ENCODE data around the gene RNF214.
"Not testable (repeated sequence)": the region's sequence is repeated elsewhere in the genome, so short reads cannot be mapped to it uniquely, and the experiment has no call there.

The RNF214 gene

DNA sequence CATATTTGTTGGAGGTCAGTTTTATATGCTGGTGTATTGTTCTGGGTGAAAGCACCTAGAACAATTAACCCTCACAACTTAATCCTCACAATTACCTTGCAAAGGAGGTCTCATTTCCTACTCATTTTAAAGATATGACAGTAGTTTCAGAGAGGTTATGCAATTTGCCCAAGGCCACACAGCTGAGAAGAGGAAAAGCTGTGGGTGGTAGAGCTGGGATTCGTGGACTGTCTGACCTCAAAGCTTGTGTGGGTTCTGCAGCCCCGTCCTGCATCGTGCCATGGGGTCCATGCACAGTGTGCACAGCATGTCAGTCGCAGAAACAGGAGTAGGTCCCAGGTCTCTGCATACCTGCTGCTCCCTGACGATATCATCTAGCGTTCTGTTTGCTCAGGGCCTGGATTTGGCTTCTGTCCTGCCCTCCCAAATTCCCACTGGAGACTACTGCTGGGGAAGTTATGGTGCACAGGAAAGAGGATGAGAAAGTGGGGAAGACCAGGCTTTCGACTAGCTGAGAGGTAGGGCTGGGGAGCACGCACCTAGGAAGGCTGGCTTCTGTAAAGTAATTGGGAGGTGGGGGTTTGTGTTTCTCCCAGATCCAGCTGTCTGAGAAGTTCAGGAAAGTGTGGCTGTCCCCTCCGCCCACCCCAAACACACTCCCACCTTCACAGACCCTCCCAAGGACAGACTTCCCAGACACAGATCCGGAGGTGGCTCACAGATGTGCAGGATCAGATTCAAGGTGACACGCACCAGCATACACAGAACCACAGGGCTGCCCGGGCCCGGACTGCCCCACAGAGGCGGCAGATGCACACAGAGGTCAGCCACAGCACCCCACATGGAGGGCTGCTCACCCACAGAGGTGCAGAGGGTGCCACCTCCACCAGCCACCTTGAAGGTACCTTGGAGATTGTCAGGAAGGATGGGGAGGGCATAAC lies 81.6 kb downstream of the RNF214 start:
- DNase-seq (ENCODE audit: low read depth in 2 of 2), result no peak

DNA sequence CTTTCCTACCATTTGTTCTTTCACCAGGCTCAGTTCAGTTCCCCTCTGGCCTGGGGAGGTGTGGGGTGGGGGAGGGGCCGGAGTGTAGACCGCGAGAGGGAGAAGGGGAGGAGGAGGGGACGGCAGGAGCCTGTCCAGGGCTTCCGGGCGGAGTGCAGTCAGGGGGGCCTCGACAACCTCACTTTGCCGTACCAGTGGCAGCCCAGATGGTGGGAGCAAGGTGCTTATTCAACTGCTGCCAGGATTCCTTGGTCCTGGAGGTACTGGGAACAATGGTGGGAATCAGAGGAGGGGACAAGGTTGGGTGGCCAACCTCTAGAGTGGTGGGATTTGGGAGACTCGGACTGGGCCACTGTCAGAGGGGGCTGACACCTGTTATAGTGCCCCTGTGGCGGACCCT lies 82.4 kb downstream of the RNF214 start:
- no peak for DNase-seq (ENCODE audit: low read depth in 2 of 2)

DNA sequence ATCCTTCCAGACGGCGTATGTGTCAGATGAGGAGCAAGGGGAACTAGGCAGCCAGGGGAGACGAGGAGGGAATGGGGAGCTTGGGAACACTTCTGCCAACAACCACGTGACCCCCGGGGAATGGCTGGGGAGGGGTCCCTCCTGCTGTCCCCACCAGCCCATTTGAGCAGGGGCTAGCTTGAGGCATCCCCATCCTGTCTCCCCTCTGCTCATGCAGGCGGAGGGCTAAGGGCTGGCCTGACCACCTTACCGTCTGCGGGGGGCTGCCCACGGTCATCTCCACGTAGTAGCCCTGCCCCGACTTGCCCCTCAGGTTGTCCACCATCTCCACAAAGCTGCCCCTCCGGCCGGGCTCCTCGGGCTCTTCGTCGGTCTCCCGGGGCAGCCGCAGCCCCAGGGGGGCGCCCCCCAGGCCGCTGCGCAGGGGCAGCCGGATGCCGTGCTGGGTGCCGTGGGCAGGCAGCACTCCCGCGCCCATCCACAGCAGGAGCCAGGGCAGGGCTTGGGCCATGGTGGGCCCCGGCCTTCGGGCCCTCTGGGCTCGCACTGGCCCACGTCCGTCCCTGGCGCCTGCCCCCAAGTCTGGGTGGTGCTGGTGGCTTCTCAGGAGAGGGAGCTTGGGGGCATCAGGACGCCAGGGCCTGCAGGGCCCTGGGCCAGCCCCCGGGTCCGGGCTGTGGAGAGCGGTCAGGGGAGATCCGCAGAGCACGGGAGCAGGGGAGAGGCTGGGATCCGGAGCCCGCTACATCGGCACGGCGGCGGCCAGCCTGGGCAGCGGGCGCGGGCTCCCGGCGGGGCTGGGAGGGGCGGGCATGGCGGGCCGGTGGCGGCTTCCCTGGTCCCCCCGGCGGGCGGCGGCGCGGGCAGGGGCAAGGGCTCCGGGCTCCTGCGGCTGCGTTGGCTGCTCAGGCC lies 83.1 kb downstream of the RNF214 start:
- no peak for DNase-seq (ENCODE audit: low read depth in 2 of 2)

DNA sequence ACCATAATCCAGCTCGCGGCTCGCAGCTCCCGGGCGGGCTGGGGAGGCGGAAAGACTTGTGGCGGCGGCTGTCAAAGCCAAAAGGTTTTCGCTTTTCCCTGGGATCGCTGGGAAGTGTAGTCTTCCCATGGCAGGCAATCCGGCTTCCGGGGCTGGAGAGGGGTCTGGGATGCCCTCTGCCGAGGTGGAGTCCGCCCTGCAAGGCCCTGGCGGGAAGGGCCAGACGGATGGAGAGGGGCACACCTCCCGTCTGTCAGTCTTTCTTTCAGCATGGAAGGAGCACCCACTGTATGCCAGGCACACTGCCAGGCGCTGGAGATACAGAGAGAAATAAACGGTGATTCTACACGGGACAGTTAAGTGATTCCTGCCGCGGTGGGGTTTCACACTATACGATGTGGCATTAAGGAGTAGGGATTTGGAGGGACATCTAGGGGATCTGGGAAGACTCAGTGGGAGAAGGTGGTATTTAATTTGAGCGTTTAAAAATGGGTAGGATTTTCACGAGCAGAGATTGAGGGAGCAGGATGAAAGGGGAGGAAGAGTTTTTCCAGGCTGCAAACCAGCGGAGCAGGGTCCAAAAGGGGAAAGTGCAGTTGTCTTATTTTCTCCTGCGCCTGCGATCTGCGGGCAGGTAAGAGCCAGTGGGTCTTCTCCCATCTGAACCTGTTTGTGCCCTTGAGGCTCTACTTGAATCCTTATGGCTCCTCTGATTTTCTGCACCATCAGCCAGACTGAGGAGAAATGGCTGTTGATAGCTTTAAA lies 83.9 kb downstream of the RNF214 start, which contains the start of gene BACE1:
Gene BACE1, minus strand, starts transcription at position 60 of the 765 bp plus-strand sequence. CDS start 461 bp downstream, outside the sequence.
- peak; percentile 57 to 72 for DNase-seq (ENCODE audit: low read depth in 2 of 2)

DNA sequence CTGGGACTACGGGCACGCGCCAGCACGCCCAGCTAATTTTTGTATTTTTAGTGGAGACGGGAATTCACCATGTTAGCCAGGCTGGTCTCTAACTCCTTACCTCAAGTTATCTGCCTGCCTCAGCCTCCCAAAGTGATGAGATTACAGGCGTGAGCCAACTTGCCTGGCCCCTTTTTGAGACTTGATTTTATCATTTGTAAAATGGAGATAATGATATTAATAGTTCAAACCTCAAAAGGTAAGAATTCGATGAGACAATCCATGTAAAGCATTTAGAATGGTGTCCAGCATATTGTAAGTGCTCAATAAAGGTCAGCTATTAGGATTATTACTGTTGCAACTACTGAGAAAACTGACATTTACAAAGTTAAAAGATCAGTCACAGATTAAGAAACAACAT lies 86.3 kb downstream of the RNF214 start:
- DNase-seq (ENCODE audit: low read depth in 2 of 2), result no peak

DNA sequence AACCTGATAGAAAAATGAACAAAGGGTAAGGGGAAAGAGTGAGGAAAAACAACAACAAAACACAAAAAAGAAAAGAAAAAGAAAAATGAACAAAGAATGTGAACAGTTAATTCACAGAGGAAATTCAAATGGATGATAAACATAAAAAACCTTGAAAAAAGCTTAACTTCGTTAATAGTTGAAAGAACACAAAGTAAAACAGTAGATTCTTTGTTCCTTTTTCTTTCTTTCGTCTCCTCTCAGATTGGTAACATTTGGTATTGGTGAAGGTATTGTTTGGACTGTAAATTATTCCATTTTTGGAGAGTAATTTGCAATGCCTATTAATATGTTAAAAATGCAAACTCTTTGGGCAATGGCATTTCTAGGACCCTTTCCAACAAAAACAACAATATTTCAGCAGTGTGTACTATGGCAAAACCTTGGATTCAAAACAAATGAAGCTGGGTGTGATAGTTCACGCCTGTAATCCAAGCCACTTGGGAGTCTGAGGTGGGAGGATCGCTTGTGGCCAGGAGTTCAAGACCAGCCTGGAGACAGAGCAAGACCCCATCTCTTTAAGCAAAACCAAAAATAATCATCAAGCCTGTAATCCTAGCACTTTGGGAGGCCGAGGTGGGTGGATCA lies 86.9 kb downstream of the RNF214 start:
- DNase-seq (ENCODE audit: low read depth in 2 of 2), result peak; percentile 49 to 65

DNA sequence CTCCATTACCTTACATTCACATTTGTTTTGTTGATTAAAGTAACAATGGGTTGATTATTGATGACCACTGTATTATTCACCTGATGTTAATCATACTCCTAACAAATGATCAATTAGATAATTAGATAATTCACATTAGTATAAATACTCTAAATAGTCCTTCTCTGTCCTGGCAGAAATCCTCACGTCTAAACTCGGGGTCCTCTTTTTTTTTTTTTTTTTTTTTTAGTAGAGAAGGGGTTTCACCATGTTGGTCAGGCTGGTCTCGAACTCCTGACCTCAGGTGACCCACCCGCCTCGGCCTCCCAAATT lies 94.7 kb downstream of the RNF214 start:
- DNase-seq (ENCODE audit: low read depth in 2 of 2), result not testable (repeated sequence)

DNA sequence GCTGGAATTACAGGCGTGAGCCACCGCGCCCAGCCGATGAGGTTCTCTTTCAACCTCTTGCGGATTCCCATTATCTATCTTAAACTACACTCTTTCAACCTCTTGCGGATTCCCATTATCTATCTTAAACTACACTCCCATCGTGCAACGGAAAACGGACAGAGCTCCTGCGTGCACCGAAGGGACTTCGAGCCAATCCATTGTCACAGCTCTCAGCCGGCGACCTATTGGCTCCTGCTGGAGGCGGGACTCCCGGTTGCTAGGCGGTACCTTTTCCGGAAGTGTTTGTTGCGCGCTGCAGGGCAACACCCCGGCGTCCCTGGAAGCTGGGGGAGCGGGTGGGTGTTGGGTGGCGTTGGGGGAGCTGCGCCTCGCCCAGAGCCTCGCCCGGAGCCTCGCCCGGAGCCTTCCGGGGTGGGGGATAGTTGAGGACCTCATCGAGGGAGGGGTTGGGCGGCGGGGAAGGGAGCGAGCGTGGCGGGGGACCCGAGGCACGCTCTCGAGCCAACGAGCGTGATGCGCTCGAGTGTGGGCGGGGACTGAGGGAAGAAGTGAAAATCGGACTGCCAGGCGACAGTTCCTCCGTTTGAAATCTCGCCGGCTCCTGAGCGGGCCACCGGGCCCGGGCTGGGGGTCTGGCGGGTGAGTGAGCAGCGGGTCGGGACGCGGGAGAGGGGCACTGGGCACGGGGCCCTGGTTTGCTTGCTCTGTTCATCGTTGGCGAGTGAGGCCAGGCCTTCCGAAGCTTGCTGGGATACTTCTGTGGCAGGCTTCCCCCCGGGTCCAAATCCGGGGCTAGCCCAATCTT lies 95.3 kb downstream of the RNF214 start, which contains the start of gene CEP164:
Gene CEP164, plus strand, starts transcription at position 288 of the 808 bp plus-strand sequence. CDS start 10,733 bp downstream, outside the sequence.
- peak; percentile 89 to 92 for DNase-seq (ENCODE audit: low read depth in 2 of 2)

DNA sequence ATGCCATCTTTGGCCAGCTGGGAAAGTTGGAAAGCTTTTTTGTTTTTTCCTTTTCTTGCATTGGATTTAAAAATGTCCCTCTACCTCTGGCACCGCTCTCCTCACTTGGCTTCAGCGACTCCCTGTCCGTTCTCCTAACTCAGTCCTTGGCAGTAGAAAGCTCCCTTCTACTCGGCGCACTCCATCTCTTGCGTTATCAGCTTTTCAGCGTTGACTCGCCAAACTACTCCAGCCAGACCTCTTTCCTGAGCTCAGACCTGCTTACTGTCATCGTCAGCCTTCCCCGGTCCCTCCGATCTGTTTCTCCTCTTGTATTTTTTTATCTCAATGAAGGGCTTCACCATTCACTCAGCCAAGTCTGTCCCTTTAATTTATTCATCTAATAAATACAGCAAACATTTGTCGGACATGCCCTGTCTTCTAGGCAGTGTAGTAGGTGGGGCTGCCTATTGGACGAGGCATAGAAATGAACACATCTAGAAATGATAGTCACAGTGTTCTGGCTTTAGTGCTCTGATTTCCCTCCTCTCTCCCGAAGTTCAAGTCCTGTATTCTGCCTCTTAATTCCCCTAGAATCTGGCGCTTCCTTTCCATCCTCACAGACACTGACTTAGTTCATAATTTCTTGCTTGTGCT lies 96.0 kb downstream of the RNF214 start:
- DNase-seq (ENCODE audit: low read depth in 2 of 2), result peak in 1 of 2 experiments; percentile 10

DNA sequence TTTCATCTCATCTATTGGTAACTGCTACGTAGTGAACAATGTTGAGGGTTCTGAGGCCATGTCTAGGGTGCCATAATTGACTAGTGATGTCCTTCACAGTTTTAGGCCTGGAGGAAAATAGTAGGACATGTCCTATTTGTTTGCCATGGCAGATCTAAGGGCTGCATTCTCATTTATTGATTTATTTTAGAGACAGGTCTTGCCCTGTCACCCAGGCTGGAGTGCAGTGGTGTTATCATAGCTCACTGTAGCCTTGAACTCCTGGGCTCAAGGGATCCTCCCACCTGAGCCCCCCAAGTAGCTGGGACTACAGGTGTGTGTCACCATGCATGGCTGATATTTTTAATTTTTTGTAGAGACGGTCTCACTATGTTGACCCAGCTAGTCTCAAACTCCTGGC lies 100.4 kb downstream of the RNF214 start:
- no peak for DNase-seq (ENCODE audit: low read depth in 2 of 2)

DNA sequence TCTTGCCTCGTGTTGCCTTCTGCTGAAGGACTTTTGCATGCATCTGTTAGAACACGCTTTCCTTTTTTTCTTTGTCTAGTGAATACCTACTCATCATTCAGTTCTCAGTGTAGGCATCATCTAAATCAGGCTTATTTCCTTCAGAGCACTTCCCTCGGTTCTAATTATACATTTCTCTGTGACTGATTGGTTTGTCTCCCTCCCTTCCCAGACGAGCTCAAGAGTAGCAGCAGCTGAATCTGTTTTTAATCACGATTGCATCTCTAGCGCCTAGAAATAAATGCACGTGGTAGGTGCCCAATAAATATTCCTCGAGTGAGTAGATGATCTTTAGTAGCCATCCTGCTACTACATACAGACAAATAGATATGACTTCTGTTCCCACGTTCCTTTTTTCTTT lies 101.4 kb downstream of the RNF214 start:
- peak; percentile 30 to 38 for DNase-seq (ENCODE audit: low read depth in 2 of 2)

DNA sequence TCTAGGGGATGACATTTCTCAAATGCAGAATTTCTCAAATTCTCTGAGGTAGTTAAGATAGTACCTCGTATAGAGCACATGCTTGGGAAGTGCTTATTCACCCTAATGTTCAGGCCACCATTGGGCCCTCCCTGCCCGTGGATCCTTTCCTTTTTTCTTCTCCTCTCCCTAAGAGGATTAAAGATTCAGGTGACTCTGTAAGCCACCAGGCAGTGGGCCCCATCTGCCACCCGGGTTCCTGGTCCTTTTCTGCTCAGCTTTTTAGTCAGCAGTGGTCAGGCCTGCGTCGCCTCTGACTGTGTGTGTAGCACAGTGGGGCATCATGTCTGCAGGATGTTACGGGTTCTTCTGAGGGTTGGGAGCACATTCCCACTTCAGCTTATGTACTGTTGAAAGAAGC lies 102.4 kb downstream of the RNF214 start:
- no peak for DNase-seq (ENCODE audit: low read depth in 2 of 2)

DNA sequence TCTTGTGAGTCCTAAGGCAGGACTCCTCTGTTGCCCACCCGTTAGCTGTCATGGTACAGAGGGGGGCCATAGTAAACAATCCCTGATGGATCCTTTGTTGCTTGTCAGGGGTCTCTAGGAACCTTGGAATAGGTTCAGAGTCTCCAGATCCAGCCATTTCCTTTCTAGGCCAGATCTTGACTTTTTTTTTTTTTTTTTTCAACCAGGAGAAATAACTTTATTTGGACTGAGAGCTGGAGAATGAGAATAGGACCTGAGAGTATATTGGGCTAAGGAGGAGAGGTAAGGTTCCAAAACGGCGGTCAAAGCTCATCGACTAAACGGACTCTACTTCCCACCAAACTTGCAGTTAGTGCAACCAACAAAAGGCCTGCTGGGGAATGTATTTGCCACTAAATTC lies 102.9 kb downstream of the RNF214 start:
- no peak for DNase-seq (ENCODE audit: low read depth in 2 of 2)

All from fibroblast of skin of left quadriceps (primary cell).